HepG2 (cell line): Measurements from ENCODE around the gene FOXA1. TPM values are rescaled to one million over a fixed set of nuclear protein-coding genes. Genes with fewer than 3 reads are reported as not detected.

Source experiments
- BCL6 ChIP-seq: IDR thresholded peaks from 2 replicates; pipeline ENCODE4 v1.6.1; 2016; ENCODE audit warnings: missing genetic modification reagents, missing compliant biosample characterization
- DR1 ChIP-seq: sonication (generic); formaldehyde crosslinking; IDR thresholded peaks from 2 replicates; pipeline ENCODE4 v1.8.0; 2021; ENCODE audit warnings: mild to moderate bottlenecking, missing genetic modification reagents, inconsistent platforms
- KLF6 ChIP-seq: IDR thresholded peaks from 2 replicates; pipeline ENCODE4 v1.8.0; 2016; ENCODE audit warnings: missing biosample characterization, missing genetic modification reagents
- MLLT10 ChIP-seq: sonication (generic); formaldehyde crosslinking; IDR thresholded peaks from 2 replicates; pipeline ENCODE4 v1.4.0; 2020; ENCODE audit warnings: missing genetic modification reagents
- POLR2AphosphoS2 ChIP-seq: IDR thresholded peaks from 2 replicates; pipeline ENCODE4 v1.6.1; 2011; ENCODE audit warnings: low read depth, low read length, improper control_type of control experiment
- SIX4 ChIP-seq: sonication (generic); formaldehyde crosslinking; IDR thresholded peaks from 2 replicates; pipeline ENCODE4 v1.4.0; 2020; ENCODE audit warnings: missing genetic modification reagents
- TOPORS ChIP-seq: sonication (generic); formaldehyde crosslinking; IDR thresholded peaks from 2 replicates; pipeline ENCODE4 v1.8.0; 2023; ENCODE audit warnings: mild to moderate bottlenecking, missing genetic modification reagents
- ZBTB3 ChIP-seq: sonication (generic); formaldehyde crosslinking; IDR thresholded peaks from 2 replicates; pipeline ENCODE4 v1.4.0; 2020; ENCODE audit warnings: low read depth, mild to moderate bottlenecking, moderate library complexity, missing genetic modification reagents, borderline replicate concordance
- ZFP62 ChIP-seq: sonication (generic); formaldehyde crosslinking; IDR thresholded peaks from 2 replicates; pipeline ENCODE4 v1.4.0; 2020; ENCODE audit warnings: missing genetic modification reagents
- ZNF263 ChIP-seq: sonication (generic); formaldehyde crosslinking; IDR thresholded peaks from 2 replicates; pipeline ENCODE4 v1.4.0; 2020; ENCODE audit warnings: missing genetic modification reagents
- ZNF460 ChIP-seq: sonication (generic); formaldehyde crosslinking; IDR thresholded peaks from 2 replicates; pipeline ENCODE4 v1.5.1; 2020; ENCODE audit warnings: missing genetic modification reagents, mild to moderate bottlenecking, borderline replicate concordance
- polyA plus RNA-seq, 8 experiments: library from polyadenylated mRNA; depleted of rRNA in 3 of 8; stranded (reverse) in 7 of 8; unstranded in 1 of 8; fragments of >200 nt; fragmentation: Illumina TruSeq in 4 of 8; extraction: Trizol in 4 of 8; gene quantifications; 2 replicates each; pipeline versions ENCODE4 v1.2.1 to v1.2.3, GENCODE V29; 2011 to 2016; ENCODE audit warnings: low read depth in 4 of 8, missing spikeins in 1 of 8, mixed read lengths in 1 of 8; ENCODE audit not compliant: insufficient read depth in 1 of 8
- total RNA-seq, 5 experiments: library from RNA; depleted of rRNA; stranded (reverse); fragments of >200 nt; fragmentation: Illumina TruSeq; extraction: Trizol; gene quantifications; 2 replicates each; pipeline ENCODE4 v1.2.3, GENCODE V29; 2016; ENCODE audit warnings: low read depth in 1 of 5
- TF ChIP-seq, protein P1 (sequence below): sonication (generic); formaldehyde crosslinking; IDR thresholded peaks from 2 replicates; pipeline ENCODE4 v1.4.0; 2020; ENCODE audit warnings: missing genetic modification reagents, borderline replicate concordance
- TF ChIP-seq, protein P2 (sequence below): IDR thresholded peaks from 2 replicates; pipeline ENCODE4 v1.6.1; 2016; ENCODE audit warnings: low read depth, missing genetic modification reagents, missing compliant biosample characterization
- TF ChIP-seq, protein P3 (sequence below): sonication (generic); formaldehyde crosslinking; IDR thresholded peaks from 2 replicates; pipeline ENCODE4 v1.4.0; 2020; ENCODE audit warnings: missing genetic modification reagents, borderline replicate concordance

Gene FOXA1
- total and polyA plus RNA-seq, 2 of the 13 experiments (the other 11 are each of a cell fraction or from before 2014, with no cell fraction given): 43.4 to 58.6 TPM

DNA sequence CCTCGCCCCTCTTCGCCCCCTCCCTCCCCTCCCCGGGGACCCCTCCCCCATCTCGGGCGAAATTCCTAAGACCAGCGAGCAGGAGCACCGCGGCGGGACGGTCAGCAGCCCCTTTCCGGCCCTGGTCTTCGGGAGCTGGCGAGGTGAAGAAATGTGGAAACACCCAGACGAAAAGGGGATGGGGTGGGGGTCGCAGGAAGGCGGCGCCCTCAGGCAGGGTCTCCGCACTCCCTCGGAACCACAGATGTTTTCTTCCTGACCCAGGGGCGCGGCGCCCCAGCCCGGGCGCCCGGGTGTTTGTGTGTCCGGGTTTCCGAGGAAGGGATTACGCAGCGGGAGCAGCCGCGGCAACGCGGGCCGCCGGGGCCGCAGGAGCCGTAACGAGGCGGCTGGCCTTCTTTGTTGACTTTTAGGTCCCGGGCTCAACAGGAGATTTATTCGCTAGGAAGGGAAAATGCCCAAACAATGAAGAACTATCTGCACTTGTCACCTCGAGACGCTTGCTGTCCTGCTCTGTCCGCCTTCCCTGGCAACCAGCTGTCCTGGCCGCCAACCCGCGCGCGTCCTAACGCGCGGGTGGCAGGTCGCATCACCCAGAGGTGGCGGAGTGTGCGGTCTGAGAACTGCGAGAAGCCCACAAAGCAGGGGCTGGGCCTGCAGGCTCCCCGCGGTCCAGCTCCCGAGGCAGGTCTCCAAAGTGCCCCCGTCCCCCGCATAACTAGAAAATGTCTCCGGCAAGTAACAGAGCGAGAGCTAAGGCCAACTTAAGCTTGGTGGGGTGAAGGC lies 7.0 kb downstream of the FOXA1 start (continued):
- no peak for TF ChIP-seq ZBTB3
- no peak for TF ChIP-seq TOPORS
- TF ChIP-seq SIX4 (CRISPR knock-in tag): no peak
- TF ChIP-seq ZNF263 (CRISPR knock-in tag): peak; percentile 84
- no peak for TF ChIP-seq MLLT10 (CRISPR knock-in tag)
- no peak for TF ChIP-seq ZFP62 (CRISPR knock-in tag)
- TF ChIP-seq, protein P1, sequence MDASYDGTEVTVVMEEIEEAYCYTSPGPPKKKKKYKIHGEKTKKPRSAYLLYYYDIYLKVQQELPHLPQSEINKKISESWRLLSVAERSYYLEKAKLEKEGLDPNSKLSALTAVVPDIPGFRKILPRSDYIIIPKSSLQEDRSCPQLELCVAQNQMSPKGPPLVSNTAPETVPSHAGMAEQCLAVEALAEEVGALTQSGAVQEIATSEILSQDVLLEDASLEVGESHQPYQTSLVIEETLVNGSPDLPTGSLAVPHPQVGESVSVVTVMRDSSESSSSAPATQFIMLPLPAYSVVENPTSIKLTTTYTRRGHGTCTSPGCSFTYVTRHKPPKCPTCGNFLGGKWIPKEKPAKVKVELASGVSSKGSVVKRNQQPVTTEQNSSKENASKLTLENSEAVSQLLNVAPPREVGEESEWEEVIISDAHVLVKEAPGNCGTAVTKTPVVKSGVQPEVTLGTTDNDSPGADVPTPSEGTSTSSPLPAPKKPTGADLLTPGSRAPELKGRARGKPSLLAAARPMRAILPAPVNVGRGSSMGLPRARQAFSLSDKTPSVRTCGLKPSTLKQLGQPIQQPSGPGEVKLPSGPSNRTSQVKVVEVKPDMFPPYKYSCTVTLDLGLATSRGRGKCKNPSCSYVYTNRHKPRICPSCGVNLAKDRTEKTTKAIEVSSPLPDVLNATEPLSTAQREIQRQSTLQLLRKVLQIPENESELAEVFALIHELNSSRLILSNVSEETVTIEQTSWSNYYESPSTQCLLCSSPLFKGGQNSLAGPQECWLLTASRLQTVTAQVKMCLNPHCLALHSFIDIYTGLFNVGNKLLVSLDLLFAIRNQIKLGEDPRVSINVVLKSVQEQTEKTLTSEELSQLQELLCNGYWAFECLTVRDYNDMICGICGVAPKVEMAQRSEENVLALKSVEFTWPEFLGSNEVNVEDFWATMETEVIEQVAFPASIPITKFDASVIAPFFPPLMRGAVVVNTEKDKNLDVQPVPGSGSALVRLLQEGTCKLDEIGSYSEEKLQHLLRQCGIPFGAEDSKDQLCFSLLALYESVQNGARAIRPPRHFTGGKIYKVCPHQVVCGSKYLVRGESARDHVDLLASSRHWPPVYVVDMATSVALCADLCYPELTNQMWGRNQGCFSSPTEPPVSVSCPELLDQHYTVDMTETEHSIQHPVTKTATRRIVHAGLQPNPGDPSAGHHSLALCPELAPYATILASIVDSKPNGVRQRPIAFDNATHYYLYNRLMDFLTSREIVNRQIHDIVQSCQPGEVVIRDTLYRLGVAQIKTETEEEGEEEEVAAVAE (CRISPR knock-in tag): peak; percentile 33; the same call in 1 of the 2 replicates
- no peak; the same call in 1 of the 2 replicates for TF ChIP-seq BCL6
- no peak for TF ChIP-seq ZNF460 (CRISPR knock-in tag)
- TF ChIP-seq KLF6: peak; percentile 34
- TF ChIP-seq, protein P2, sequence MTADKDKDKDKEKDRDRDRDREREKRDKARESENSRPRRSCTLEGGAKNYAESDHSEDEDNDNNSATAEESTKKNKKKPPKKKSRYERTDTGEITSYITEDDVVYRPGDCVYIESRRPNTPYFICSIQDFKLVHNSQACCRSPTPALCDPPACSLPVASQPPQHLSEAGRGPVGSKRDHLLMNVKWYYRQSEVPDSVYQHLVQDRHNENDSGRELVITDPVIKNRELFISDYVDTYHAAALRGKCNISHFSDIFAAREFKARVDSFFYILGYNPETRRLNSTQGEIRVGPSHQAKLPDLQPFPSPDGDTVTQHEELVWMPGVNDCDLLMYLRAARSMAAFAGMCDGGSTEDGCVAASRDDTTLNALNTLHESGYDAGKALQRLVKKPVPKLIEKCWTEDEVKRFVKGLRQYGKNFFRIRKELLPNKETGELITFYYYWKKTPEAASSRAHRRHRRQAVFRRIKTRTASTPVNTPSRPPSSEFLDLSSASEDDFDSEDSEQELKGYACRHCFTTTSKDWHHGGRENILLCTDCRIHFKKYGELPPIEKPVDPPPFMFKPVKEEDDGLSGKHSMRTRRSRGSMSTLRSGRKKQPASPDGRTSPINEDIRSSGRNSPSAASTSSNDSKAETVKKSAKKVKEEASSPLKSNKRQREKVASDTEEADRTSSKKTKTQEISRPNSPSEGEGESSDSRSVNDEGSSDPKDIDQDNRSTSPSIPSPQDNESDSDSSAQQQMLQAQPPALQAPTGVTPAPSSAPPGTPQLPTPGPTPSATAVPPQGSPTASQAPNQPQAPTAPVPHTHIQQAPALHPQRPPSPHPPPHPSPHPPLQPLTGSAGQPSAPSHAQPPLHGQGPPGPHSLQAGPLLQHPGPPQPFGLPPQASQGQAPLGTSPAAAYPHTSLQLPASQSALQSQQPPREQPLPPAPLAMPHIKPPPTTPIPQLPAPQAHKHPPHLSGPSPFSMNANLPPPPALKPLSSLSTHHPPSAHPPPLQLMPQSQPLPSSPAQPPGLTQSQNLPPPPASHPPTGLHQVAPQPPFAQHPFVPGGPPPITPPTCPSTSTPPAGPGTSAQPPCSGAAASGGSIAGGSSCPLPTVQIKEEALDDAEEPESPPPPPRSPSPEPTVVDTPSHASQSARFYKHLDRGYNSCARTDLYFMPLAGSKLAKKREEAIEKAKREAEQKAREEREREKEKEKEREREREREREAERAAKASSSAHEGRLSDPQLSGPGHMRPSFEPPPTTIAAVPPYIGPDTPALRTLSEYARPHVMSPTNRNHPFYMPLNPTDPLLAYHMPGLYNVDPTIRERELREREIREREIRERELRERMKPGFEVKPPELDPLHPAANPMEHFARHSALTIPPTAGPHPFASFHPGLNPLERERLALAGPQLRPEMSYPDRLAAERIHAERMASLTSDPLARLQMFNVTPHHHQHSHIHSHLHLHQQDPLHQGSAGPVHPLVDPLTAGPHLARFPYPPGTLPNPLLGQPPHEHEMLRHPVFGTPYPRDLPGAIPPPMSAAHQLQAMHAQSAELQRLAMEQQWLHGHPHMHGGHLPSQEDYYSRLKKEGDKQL: no peak
- TF ChIP-seq, protein P3, sequence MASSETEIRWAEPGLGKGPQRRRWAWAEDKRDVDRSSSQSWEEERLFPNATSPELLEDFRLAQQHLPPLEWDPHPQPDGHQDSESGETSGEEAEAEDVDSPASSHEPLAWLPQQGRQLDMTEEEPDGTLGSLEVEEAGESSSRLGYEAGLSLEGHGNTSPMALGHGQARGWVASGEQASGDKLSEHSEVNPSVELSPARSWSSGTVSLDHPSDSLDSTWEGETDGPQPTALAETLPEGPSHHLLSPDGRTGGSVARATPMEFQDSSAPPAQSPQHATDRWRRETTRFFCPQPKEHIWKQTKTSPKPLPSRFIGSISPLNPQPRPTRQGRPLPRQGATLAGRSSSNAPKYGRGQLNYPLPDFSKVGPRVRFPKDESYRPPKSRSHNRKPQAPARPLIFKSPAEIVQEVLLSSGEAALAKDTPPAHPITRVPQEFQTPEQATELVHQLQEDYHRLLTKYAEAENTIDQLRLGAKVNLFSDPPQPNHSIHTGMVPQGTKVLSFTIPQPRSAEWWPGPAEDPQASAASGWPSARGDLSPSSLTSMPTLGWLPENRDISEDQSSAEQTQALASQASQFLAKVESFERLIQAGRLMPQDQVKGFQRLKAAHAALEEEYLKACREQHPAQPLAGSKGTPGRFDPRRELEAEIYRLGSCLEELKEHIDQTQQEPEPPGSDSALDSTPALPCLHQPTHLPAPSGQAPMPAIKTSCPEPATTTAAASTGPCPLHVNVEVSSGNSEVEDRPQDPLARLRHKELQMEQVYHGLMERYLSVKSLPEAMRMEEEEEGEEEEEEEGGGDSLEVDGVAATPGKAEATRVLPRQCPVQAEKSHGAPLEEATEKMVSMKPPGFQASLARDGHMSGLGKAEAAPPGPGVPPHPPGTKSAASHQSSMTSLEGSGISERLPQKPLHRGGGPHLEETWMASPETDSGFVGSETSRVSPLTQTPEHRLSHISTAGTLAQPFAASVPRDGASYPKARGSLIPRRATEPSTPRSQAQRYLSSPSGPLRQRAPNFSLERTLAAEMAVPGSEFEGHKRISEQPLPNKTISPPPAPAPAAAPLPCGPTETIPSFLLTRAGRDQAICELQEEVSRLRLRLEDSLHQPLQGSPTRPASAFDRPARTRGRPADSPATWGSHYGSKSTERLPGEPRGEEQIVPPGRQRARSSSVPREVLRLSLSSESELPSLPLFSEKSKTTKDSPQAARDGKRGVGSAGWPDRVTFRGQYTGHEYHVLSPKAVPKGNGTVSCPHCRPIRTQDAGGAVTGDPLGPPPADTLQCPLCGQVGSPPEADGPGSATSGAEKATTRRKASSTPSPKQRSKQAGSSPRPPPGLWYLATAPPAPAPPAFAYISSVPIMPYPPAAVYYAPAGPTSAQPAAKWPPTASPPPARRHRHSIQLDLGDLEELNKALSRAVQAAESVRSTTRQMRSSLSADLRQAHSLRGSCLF: peak; percentile 70; the same call in 1 of the 2 replicates
- TF ChIP-seq DR1: no peak
- 0 out of 2 replicates have a peak, but pooled peaks have one; percentile 40 for TF ChIP-seq POLR2AphosphoS2
